ENCODE data around the gene FAF1.

Gene FAF1

DNA sequence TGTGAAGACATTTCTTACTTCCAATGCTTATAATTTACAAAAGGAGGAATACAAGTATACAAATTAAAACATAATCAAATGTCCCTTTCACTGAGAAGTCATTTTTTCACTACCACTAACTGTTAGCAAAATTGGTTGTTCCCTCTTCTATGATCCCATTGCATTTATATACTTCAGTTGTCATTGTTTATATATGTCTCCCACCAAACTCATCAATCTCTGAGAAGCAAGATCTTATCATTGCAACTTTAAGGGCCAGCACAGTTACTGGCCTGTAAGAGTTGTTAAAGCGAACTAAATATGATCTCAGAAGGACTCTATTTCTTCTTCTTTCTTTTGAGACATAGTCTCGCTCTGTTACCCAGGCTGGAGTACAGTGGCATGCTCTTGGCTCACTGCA is 313.5 kb downstream of the FAF1 start:
- no peaks in the 10 kb centered on the region for H3K4me1 ChIP-seq
- TF ChIP-seq, protein P1, sequence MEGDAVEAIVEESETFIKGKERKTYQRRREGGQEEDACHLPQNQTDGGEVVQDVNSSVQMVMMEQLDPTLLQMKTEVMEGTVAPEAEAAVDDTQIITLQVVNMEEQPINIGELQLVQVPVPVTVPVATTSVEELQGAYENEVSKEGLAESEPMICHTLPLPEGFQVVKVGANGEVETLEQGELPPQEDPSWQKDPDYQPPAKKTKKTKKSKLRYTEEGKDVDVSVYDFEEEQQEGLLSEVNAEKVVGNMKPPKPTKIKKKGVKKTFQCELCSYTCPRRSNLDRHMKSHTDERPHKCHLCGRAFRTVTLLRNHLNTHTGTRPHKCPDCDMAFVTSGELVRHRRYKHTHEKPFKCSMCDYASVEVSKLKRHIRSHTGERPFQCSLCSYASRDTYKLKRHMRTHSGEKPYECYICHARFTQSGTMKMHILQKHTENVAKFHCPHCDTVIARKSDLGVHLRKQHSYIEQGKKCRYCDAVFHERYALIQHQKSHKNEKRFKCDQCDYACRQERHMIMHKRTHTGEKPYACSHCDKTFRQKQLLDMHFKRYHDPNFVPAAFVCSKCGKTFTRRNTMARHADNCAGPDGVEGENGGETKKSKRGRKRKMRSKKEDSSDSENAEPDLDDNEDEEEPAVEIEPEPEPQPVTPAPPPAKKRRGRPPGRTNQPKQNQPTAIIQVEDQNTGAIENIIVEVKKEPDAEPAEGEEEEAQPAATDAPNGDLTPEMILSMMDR (IDR thresholded peaks at IDR 0.05): no peak
- H2AFZ ChIP-seq: no peak overlapping the region
- H3K27me3 ChIP-seq (ENCODE audit: control insufficient read depth, insufficient read depth, low read length): no peaks in the 10 kb centered on the region
- H3K36me3 ChIP-seq (ENCODE audit: control insufficient read depth, insufficient read depth, low read length): no peaks in the 10 kb centered on the region
- no peak overlapping the region for H3K4me3 ChIP-seq (ENCODE audit: low read depth, low read length)
- no peaks in the 10 kb centered on the region for H3K9me3 ChIP-seq (ENCODE audit: control insufficient read depth, low read length)
- no peak overlapping the region for H3K27ac ChIP-seq
- no peaks in the 10 kb centered on the region for H3K79me2 ChIP-seq
- no peak overlapping the region for H3K9ac ChIP-seq
- H3K4me2 ChIP-seq (ENCODE audit: low read length): no peak overlapping the region

DNA sequence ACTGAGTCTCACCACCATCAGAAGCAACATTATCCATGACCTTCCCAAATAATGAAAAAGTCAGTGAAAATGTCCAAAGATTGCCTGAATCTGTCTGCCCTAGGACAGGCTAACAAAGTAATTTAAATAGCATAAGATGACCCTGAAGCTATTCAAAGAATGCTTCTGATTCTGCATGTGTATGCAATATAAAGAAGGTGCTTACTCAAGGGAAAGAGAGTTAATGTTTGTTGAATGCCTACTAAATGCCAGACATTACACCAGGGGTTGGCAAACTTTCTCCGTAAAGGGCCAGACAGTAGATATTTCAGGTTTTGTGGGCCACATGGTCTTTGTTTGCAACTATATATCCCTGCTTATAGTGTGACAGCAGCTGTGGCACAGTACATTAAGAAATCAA is 314.9 kb downstream of the FAF1 start:
- no peak overlapping the region for H3K4me2 ChIP-seq (ENCODE audit: low read length)
- H3K4me1 ChIP-seq: no peaks in the 10 kb centered on the region
- H3K79me2 ChIP-seq: no peaks in the 10 kb centered on the region
- no peak overlapping the region for H2AFZ ChIP-seq
- no peaks in the 10 kb centered on the region for H3K36me3 ChIP-seq (ENCODE audit: control insufficient read depth, insufficient read depth, low read length)
- TF ChIP-seq, protein P1 (IDR thresholded peaks at IDR 0.05): no peak
- no peak overlapping the region for H3K4me3 ChIP-seq (ENCODE audit: low read depth, low read length)
- no peaks in the 10 kb centered on the region for H3K9me3 ChIP-seq (ENCODE audit: control insufficient read depth, low read length)
- no peak overlapping the region for H3K9ac ChIP-seq
- H3K27me3 ChIP-seq (ENCODE audit: control insufficient read depth, insufficient read depth, low read length): no peaks in the 10 kb centered on the region
- H3K27ac ChIP-seq: no peak overlapping the region

DNA sequence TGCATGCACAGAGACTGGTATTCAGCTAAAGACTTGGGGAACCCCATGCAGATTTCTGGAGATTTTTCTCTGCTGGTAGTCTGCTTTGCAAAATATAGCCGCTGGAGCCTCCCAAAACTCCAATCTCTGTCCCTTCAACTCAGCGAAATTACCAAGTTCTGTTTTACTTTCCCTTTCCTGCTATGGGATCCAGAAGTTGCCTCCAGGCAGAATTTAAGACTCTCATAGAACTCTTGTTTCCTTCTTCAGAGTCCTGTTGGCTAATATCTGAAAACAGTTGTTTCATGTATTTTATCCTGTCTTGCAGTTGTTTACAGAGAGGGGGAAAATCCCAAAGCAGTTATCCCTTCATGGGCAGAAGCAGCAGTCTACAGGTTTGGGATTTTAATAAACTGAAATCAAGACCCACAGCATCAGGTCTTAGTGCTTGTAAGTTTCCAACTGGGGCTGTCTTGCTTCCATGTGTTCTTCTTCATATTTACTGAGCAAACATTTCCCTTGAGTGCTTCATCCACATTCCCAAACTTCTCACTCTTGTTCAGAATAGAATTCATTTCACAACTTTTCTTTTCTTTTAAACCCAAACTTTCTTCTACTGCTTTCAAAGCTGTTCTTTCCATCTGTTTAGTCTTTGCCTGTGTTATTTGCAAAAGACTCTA is 315.5 kb downstream of the FAF1 start:
- Histone ChIP-seq H3K36me3 (ENCODE audit: control insufficient read depth, insufficient read depth, low read length) (no peaks in the 10 kb centered on the region), H3K79me2 (no peaks in the 10 kb centered on the region), H3K4me3 (ENCODE audit: low read depth, low read length) (no peak overlapping the region), H2AFZ (no peak overlapping the region), H3K4me2 (ENCODE audit: low read length) (no peak overlapping the region), H3K27ac (no peak overlapping the region), H3K9ac (no peak overlapping the region), H3K4me1 (no peaks in the 10 kb centered on the region), H3K9me3 (ENCODE audit: control insufficient read depth, low read length) (no peaks in the 10 kb centered on the region), H3K27me3 (ENCODE audit: control insufficient read depth, insufficient read depth, low read length) (no peaks in the 10 kb centered on the region)
- TF ChIP-seq, protein P1 (IDR thresholded peaks at IDR 0.05): no peak

DNA sequence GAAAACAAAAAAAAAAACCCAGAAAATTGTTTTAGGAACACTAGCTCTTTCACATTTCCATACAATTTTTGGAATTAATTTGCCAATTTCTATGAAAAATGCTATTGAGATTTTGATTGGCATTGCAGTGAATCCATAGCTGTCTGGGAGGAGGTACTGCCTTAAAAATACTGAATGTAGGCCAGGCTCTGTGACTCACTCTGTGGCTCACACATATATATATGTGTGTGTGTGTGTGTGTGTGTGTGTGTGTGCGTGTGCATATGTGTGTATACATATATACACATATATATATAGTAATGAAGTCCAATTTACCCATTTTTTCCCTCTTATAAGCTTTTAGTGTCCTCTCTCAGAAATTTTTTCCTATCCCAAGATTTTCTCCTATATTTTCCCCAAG is 322.6 kb downstream of the FAF1 start:
- Histone ChIP-seq H3K4me2 (ENCODE audit: low read length) (no peak overlapping the region), H3K36me3 (ENCODE audit: control insufficient read depth, insufficient read depth, low read length) (no peaks in the 10 kb centered on the region), H3K4me3 (ENCODE audit: low read depth, low read length) (no peak overlapping the region), H3K79me2 (no peaks in the 10 kb centered on the region), H3K4me1 (no peaks in the 10 kb centered on the region), H2AFZ (no peak overlapping the region), H3K9ac (no peak overlapping the region), H3K9me3 (ENCODE audit: control insufficient read depth, low read length) (no peaks in the 10 kb centered on the region), H3K27me3 (ENCODE audit: control insufficient read depth, insufficient read depth, low read length) (no peaks in the 10 kb centered on the region), H3K27ac (no peak overlapping the region)
- TF ChIP-seq, protein P1 (IDR thresholded peaks at IDR 0.05): no peak

DNA sequence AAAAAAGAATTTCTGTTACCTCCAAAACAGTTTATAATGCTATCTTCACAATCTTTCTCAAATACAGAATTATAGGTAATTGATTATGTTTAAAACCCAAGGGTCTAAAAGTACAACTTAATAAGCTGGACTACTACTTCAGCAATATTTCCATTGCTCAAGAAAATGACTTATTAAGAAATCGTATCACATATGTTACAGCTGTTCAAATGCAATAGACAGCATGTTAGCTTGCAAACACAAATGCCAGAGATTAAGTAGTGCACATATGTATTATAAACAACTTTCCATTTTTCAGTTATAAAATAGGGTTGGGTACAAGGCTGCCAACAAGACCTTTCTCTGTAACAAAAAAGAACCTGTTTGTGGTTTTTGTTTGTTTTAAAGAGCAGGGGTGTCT is 325.8 kb downstream of the FAF1 start:
- Histone ChIP-seq H3K4me1 (no peaks in the 10 kb centered on the region), H3K9me3 (ENCODE audit: control insufficient read depth, low read length) (no peaks in the 10 kb centered on the region), H3K36me3 (ENCODE audit: control insufficient read depth, insufficient read depth, low read length) (no peaks in the 10 kb centered on the region), H3K27me3 (ENCODE audit: control insufficient read depth, insufficient read depth, low read length) (no peaks in the 10 kb centered on the region), H3K4me2 (ENCODE audit: low read length) (no peak overlapping the region), H3K79me2 (no peaks in the 10 kb centered on the region), H3K9ac (no peak overlapping the region), H3K4me3 (ENCODE audit: low read depth, low read length) (no peak overlapping the region), H3K27ac (no peak overlapping the region), H2AFZ (no peak overlapping the region)
- TF ChIP-seq, protein P1 (IDR thresholded peaks at IDR 0.05): no peak

All from parathyroid adenoma (tissue), 2 donors.